PC-9 (cell line): ENCODE data around the gene CNTLN. TPM values are rescaled to one million over a fixed set of nuclear protein-coding genes. Genes with fewer than 3 reads are reported as not detected.

Experiments
- BruUV-seq: library from RNA; stranded (reverse); fragments of 400-500 nt; replicated peaks from 2 replicates; lab custom pipeline; 2021; lab: Mats Ljungman, UMichigan
- CTCF ChIA-PET: fragments of 300-600 bp; sonication (Branson Sonifier 250); formaldehyde crosslinking; loops from one replicate; lab custom pipeline; 2022; ENCODE audit warnings: antibody characterized with exemption; lab: Charles Lee
- POLR2A ChIA-PET: fragments of 300-600 bp; sonication (Branson Sonifier 250); formaldehyde crosslinking; loops from one replicate; lab custom pipeline; 2022; ENCODE audit warnings: antibody characterized with exemption; ENCODE audit not compliant: unreplicated experiment; lab: Charles Lee
- DNase-seq, 2 experiments: peaks; one replicate each; pipeline versions ENCODE4 v3.0.0 to v3.0.0-alpha.2; 2015 to 2022; ENCODE audit warnings: mixed read lengths in 1 of 2
- H2AFZ ChIP-seq: fragments of 200-600 bp; sonication (generic); 2 replicates; pipeline ENCODE4 v1.8.1; 2017; ENCODE audit warnings: antibody characterized with exemption
- H3F3A ChIP-seq: fragments of 200-600 bp; sonication (generic); 2 replicates; pipeline ENCODE4 v1.8.1; 2017; ENCODE audit warnings: antibody characterized with exemption, mild to moderate bottlenecking, low read depth; ENCODE audit not compliant: insufficient read depth
- H3K27ac ChIP-seq: fragments of 200-600 bp; sonication (generic); 2 replicates; pipeline ENCODE4 v1.6.1; 2016; ENCODE audit warnings: mixed run types
- H3K27me3 ChIP-seq: fragments of 200-600 bp; sonication (generic); 2 replicates; pipeline ENCODE4 v1.6.1; 2016; ENCODE audit warnings: low read depth, mixed run types; ENCODE audit not compliant: insufficient read depth
- H3K36me3 ChIP-seq: fragments of 200-600 bp; sonication (generic); 2 replicates; pipeline ENCODE4 v1.6.1; 2016; ENCODE audit warnings: low read depth, mixed run types
- H3K4me1 ChIP-seq: fragments of 200-600 bp; sonication (generic); replicated peaks from 2 replicates; pipeline ENCODE4 v1.6.1; 2016; ENCODE audit warnings: mixed run types; ENCODE audit not compliant: insufficient read depth
- H3K4me2 ChIP-seq: fragments of 200-600 bp; sonication (generic); 2 replicates; pipeline ENCODE4 v1.6.1; 2017; ENCODE audit warnings: mixed run types
- H3K4me3 ChIP-seq: fragments of 200-600 bp; sonication (generic); 2 replicates; pipeline ENCODE4 v1.6.1; 2016; ENCODE audit warnings: mixed run types
- H3K79me2 ChIP-seq: fragments of 200-600 bp; sonication (generic); 2 replicates; pipeline ENCODE4 v1.6.1; 2017; ENCODE audit warnings: low read depth, mixed run types
- H3K9me2 ChIP-seq: fragments of 200-600 bp; sonication (generic); 2 replicates; pipeline ENCODE4 v1.8.1; 2017; ENCODE audit warnings: mild to moderate bottlenecking; ENCODE audit not compliant: insufficient read depth
- H3K9me3 ChIP-seq: fragments of 200-600 bp; sonication (generic); 2 replicates; pipeline ENCODE4 v1.8.1; 2016; ENCODE audit warnings: low read depth; ENCODE audit not compliant: insufficient read depth
- H4K20me1 ChIP-seq: fragments of 200-600 bp; sonication (generic); 2 replicates; pipeline ENCODE4 v1.8.1; 2017; ENCODE audit not compliant: insufficient read depth
- EZH2 ChIP-seq: fragments of 200-600 bp; sonication (generic); IDR thresholded peaks from 2 replicates; pipeline ENCODE4 v1.8.0; 2017; ENCODE audit warnings: antibody characterized with exemption, low read depth
- intact Hi-C: fragments of 100-400 bp; cut with micrococcal nuclease; formaldehyde crosslinking; loops from one replicate; pipeline ENCODE4 v1.10.0; 2022; ENCODE audit not compliant: unreplicated experiment
- total RNA-seq: library from RNA; stranded (reverse); gene quantifications from 2 replicates; pipeline ENCODE4 v1.2.3, GENCODE V29; 2021
- TF ChIP-seq, protein P1 (sequence below): fragments of 200-600 bp; sonication (generic); conservative IDR thresholded peaks from 2 replicates; pipeline ENCODE4 v1.6.1; 2017; ENCODE audit warnings: mixed run types, antibody characterized with exemption, mild to moderate bottlenecking, moderate library complexity

Gene CNTLN
- total RNA-seq, 1 experiment from 2014 or later: 3.6 TPM

DNA sequence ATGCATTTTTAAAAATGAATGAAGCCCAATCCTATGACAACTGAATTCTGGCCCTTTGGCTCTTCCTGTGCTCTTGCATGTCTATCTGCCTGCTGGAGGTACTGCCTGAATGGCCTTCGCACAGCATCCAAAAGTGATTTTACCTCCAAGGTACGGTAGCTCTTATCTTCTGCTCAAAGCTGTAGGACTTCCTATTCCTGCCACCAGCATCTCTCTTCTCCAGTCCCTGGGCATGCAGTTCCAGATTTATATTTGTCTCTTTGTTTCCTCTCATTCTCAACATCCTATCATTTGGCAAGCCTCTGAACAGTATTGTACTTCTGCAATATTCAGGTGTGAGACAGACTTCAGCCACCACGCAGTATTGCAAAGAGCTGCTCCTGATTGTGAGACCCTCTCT lies 400.3 kb downstream of the CNTLN start:
- no peak for DNase-seq
- Histone ChIP-seq H3K4me3 (no peak overlapping the region), H3K79me2 (no peaks in the 10 kb centered on the region), H4K20me1 (no peaks in the 10 kb centered on the region), H3K9me2 (no peaks in the 10 kb centered on the region), H3K4me1 (no peaks in the 10 kb centered on the region), H3K36me3 (no peaks in the 10 kb centered on the region), H3K9me3 (no peaks in the 10 kb centered on the region), H3K4me2 (no peak overlapping the region), H3K27me3 (peaks cover 14% of the 10 kb centered on the region; the same call in 1 of the 2 replicates), H3F3A (no peaks in the 10 kb centered on the region), H2AFZ (no peak overlapping the region), H3K27ac (no peak overlapping the region)
- no TSS peak for BruUV-seq
- CTCF ChIA-PET: no interaction called here
- TF ChIP-seq, protein P1, sequence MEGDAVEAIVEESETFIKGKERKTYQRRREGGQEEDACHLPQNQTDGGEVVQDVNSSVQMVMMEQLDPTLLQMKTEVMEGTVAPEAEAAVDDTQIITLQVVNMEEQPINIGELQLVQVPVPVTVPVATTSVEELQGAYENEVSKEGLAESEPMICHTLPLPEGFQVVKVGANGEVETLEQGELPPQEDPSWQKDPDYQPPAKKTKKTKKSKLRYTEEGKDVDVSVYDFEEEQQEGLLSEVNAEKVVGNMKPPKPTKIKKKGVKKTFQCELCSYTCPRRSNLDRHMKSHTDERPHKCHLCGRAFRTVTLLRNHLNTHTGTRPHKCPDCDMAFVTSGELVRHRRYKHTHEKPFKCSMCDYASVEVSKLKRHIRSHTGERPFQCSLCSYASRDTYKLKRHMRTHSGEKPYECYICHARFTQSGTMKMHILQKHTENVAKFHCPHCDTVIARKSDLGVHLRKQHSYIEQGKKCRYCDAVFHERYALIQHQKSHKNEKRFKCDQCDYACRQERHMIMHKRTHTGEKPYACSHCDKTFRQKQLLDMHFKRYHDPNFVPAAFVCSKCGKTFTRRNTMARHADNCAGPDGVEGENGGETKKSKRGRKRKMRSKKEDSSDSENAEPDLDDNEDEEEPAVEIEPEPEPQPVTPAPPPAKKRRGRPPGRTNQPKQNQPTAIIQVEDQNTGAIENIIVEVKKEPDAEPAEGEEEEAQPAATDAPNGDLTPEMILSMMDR: no peak
- no peak for TF ChIP-seq EZH2
- POLR2A ChIA-PET: no interaction called here
- intact Hi-C loops: loop anchor here (10.0 kb wide), 1 partner anchor 1920 kb away; no protein-coding TSS in a partner anchor

DNA sequence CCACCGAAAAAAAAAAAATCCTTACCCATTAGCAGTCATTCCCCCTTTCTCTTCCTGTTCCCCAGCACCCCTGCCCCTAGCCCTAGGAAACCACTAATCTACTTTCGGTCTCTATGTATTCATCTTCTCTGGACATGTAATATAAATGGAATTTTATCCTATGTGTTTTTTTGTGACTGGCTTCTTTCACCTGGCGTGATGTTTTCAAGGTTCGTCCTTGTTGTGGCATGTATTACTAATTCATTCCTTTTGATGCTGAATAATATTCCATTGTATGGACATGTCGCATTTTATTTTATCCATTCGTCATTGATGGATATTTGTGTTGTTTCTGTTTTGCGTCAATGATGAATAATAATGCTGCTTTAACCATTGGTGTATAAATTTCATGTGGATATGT lies 401.2 kb downstream of the CNTLN start:
- Histone ChIP-seq H3K4me3 (no peak overlapping the region), H3F3A (no peaks in the 10 kb centered on the region), H4K20me1 (no peaks in the 10 kb centered on the region), H3K9me3 (no peaks in the 10 kb centered on the region), H3K4me1 (no peaks in the 10 kb centered on the region), H3K4me2 (no peak overlapping the region), H2AFZ (no peak overlapping the region), H3K9me2 (no peaks in the 10 kb centered on the region), H3K27me3 (peaks cover 14% of the 10 kb centered on the region; the same call in 1 of the 2 replicates), H3K79me2 (no peaks in the 10 kb centered on the region), H3K27ac (no peak overlapping the region), H3K36me3 (no peaks in the 10 kb centered on the region)
- intact Hi-C loops: loop anchor here (10.0 kb wide), 1 partner anchor 1919 kb away; no protein-coding TSS in a partner anchor
- DNase-seq: no peak
- no peak for TF ChIP-seq EZH2
- TF ChIP-seq, protein P1: no peak
- ChIA-PET CTCF (no interaction called here), POLR2A (no interaction called here)
- BruUV-seq: no TSS peak

- no TSS peak for BruUV-seq
- POLR2A ChIA-PET: no interaction called here
Measured at GRCh38 chr9:17551023-17551422, 416.2 kb downstream of the CNTLN start.

More at GRCh38 chr9:17551023-17551422, 416.2 kb downstream of the CNTLN start:
- Histone ChIP-seq H3K27me3 (no peaks in the 10 kb centered on the region), H3F3A (no peaks in the 10 kb centered on the region), H3K27ac (no peak overlapping the region), H3K9me2 (no peaks in the 10 kb centered on the region), H3K36me3 (no peaks in the 10 kb centered on the region), H3K4me2 (no peak overlapping the region), H3K79me2 (no peaks in the 10 kb centered on the region), H3K4me3 (no peak overlapping the region), H2AFZ (no peak overlapping the region), H3K4me1 (no peaks in the 10 kb centered on the region), H3K9me3 (no peaks in the 10 kb centered on the region), H4K20me1 (no peaks in the 10 kb centered on the region)
- intact Hi-C loops: no loop called here
- TF ChIP-seq, protein P1: no peak
- no peak for TF ChIP-seq EZH2
- CTCF ChIA-PET: no interaction called here
- no peak for DNase-seq
